CD4-positive, CD25-positive, alpha-beta regulatory T cell (primary cell): ENCODE results near the gene TAS1R1. TPM values are rescaled to one million over a fixed set of nuclear protein-coding genes. Genes with fewer than 3 reads are reported as not detected.

Experiments used
- ATAC-seq, 2 donors: fragments of 150-1000 bp; cut with Tn5 transposase; one replicate each; pipeline ENCODE4 v1.10.0; 2021; ENCODE audit warnings: low read depth in 2 of 2, moderate number of reproducible peaks in 2 of 2, moderate library complexity in 1 of 2
- DNase-seq, 3 donors: peaks; one replicate each; pipeline versions ENCODE4 v3.0.0 to v3.0.0-alpha.2; 2012 to 2022; ENCODE audit warnings: mixed read lengths in 1 of 3
- H3K27ac ChIP-seq: one replicate; pipeline ENCODE4 v1.7.0; 2013; ENCODE audit warnings: mild to moderate bottlenecking, low read length; ENCODE audit not compliant: insufficient read depth, poor library complexity, severe bottlenecking
- H3K27me3 ChIP-seq: one replicate; pipeline ENCODE4 v1.7.0; 2013; ENCODE audit warnings: low read length; ENCODE audit not compliant: control insufficient read depth, insufficient read depth
- H3K36me3 ChIP-seq: one replicate; pipeline ENCODE4 v1.7.0; 2013; ENCODE audit warnings: mild to moderate bottlenecking, low read length, moderate library complexity; ENCODE audit not compliant: control insufficient read depth, insufficient read depth
- H3K4me1 ChIP-seq: 2 replicates; pipeline ENCODE4 v1.7.0; 2013; ENCODE audit warnings: mild to moderate bottlenecking, low read length; ENCODE audit not compliant: insufficient read depth, control insufficient read depth, poor library complexity, severe bottlenecking
- H3K4me3 ChIP-seq: one replicate; pipeline ENCODE4 v1.7.0; 2013; ENCODE audit warnings: low read depth, mild to moderate bottlenecking, low read length, moderate library complexity
- H3K9me3 ChIP-seq, 2 experiments: 1 replicate in 1 of 2; 2 replicates in 1 of 2; pipeline ENCODE4 v1.7.0; 2013; ENCODE audit warnings: low read length in 2 of 2, mild to moderate bottlenecking in 1 of 2, moderate library complexity in 1 of 2; ENCODE audit not compliant: control insufficient read depth in 2 of 2
- H3K27ac Mint-ChIP-seq, 3 donors: one replicate each; pipeline ENCODE4 v1.8.0; 2020 to 2022; ENCODE audit warnings: mild to moderate bottlenecking in 3 of 3, mixed read lengths in 3 of 3, moderate library complexity in 2 of 3
- H3K27me3 Mint-ChIP-seq: one replicate; pipeline ENCODE4 v1.8.0; 2022; ENCODE audit warnings: mild to moderate bottlenecking, mixed read lengths
- H3K36me3 Mint-ChIP-seq: one replicate; pipeline ENCODE4 v1.8.0; 2020; ENCODE audit warnings: mixed read lengths
- H3K4me1 Mint-ChIP-seq, 4 donors: one replicate each; pipeline ENCODE4 v1.8.0; 2020 to 2022; ENCODE audit warnings: mixed read lengths in 4 of 4, mild to moderate bottlenecking in 1 of 4
- H3K4me3 Mint-ChIP-seq, 4 donors: one replicate each; pipeline ENCODE4 v1.8.0; 2020 to 2022; ENCODE audit warnings: mild to moderate bottlenecking in 4 of 4, mixed read lengths in 4 of 4, moderate library complexity in 3 of 4
- H3K9me3 Mint-ChIP-seq, 7 donors: one replicate each; pipeline ENCODE4 v1.8.0; 2020 to 2022; ENCODE audit warnings: mixed read lengths in 7 of 7, mild to moderate bottlenecking in 3 of 7, moderate library complexity in 2 of 7
- polyA plus RNA-seq, 4 donors: library from polyadenylated mRNA; unstranded; fragments of 300-500 nt; fragmentation: Illumina TruSeq; gene quantifications; one replicate each; pipeline ENCODE4 v1.2.3, GENCODE V29; 2021
- total RNA-seq: library from RNA; stranded (reverse); gene quantifications from one replicate; pipeline ENCODE4 v1.2.3, GENCODE V29; 2022

Gene TAS1R1
- total and polyA plus RNA-seq, 5 donors from 2014 or later: 0.09 TPM; not detected in 4

GRCh38 chr1:6613361-6614018 lies 58.4 kb downstream of the TAS1R1 start, which contains the start of gene PHF13:
PHF13 (plus strand) TSS chr1:6613731; CDS start chr1:6614067, 336 bp downstream.
- DNase-seq (peak; percentile 99), ATAC-seq (peak; percentile 97 to 98)
- Mint-ChIP-seq H3K27me3 (no peaks in the 10 kb centered on the region), H3K27ac (peak within 1 kb of the TSS; percentile 76 to 96 (median 95)), H3K4me1 (peaks cover 0 to 34% (median 20%) of the 10 kb centered on the region in 4 donors), H3K4me3 (peak within 1 kb of the TSS; percentile 94 to 99 (median 94)), H3K9me3 (no peaks in the 10 kb centered on the region), H3K36me3 (peaks cover 3% of the 10 kb centered on the region)
- Histone ChIP-seq H3K4me1 (peaks cover 16% of the 10 kb centered on the region), H3K4me3 (peak within 1 kb of the TSS; percentile 79), H3K27me3 (no peaks in the 10 kb centered on the region), H3K27ac (peak within 1 kb of the TSS; percentile 71), H3K36me3 (no peaks in the 10 kb centered on the region), H3K9me3 (no peaks in the 10 kb centered on the region)

GRCh38 chr1:6614019-6614928 lies 59.2 kb downstream of the TAS1R1 start:
- Mint-ChIP-seq H3K4me1 (peaks cover 0 to 35% (median 22%) of the 10 kb centered on the region in 4 donors), H3K4me3 (peak overlapping the region; percentile 7 to 94 (median 92)), H3K9me3 (no peaks in the 10 kb centered on the region), H3K27ac (no peak overlapping the region), H3K36me3 (peaks cover 3% of the 10 kb centered on the region), H3K27me3 (no peaks in the 10 kb centered on the region)
- no peaks in the 10 kb centered on the region for H3K9me3 ChIP-seq
- H3K27ac ChIP-seq: peak overlapping the region; percentile 71
- H3K36me3 ChIP-seq: no peaks in the 10 kb centered on the region
- H3K4me1 ChIP-seq: peaks cover 16% of the 10 kb centered on the region
- H3K4me3 ChIP-seq: no peak overlapping the region
- peak; percentile 38 to 66 (median 40) for DNase-seq
- no peaks in the 10 kb centered on the region for H3K27me3 ChIP-seq
- no peak for ATAC-seq

GRCh38 chr1:6614929-6615785 lies 60.0 kb downstream of the TAS1R1 start:
- Histone ChIP-seq H3K4me1 (peaks cover 16% of the 10 kb centered on the region), H3K4me3 (no peak overlapping the region), H3K27me3 (no peaks in the 10 kb centered on the region), H3K9me3 (no peaks in the 10 kb centered on the region), H3K36me3 (peaks cover 5% of the 10 kb centered on the region), H3K27ac (peak overlapping the region; percentile 71)
- Mint-ChIP-seq H3K9me3 (no peaks in the 10 kb centered on the region), H3K4me3 (peak overlapping the region; percentile 84 to 90 (median 88)), H3K36me3 (peaks cover 3% of the 10 kb centered on the region), H3K27ac (peak overlapping the region; percentile 11 to 64 (median 56)), H3K4me1 (peaks cover 0 to 35% (median 23%) of the 10 kb centered on the region in 4 donors), H3K27me3 (no peaks in the 10 kb centered on the region)
- DNase-seq: no peak
- no peak for ATAC-seq

DNA sequence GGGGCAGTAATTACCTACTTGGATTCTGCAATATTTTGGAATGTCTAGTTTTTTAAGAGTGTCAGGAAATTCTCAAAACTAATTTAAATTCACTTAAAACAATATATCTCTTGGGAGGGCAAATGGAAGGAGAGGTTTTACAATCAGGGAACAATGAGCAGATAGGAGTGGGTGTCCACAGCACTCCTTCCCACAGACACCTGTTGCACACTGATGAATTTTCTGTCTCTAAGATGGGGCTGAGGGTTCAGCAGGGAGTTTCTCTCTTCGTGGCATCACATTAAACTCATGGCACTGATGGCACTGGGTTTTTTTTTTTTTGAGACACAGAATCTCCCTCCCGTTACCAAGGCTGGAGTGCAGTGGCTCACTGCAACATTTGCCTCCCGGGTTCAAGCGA lies 63.9 kb downstream of the TAS1R1 start:
- peaks cover 0 to 21% (median 12%) of the 10 kb centered on the region in 4 donors for H3K4me1 Mint-ChIP-seq
- Histone ChIP-seq H3K36me3 (peaks cover 22% of the 10 kb centered on the region), H3K27ac (no peak overlapping the region), H3K4me3 (no peak overlapping the region), H3K4me1 (peaks cover 8% of the 10 kb centered on the region), H3K9me3 (no peaks in the 10 kb centered on the region), H3K27me3 (no peaks in the 10 kb centered on the region)
- H3K27ac Mint-ChIP-seq: no peak overlapping the region
- peaks cover 13% of the 10 kb centered on the region for H3K36me3 Mint-ChIP-seq
- DNase-seq: no peak
- no peak for ATAC-seq
- no peaks in the 10 kb centered on the region for H3K9me3 Mint-ChIP-seq
- peaks cover 4% of the 10 kb centered on the region for H3K27me3 Mint-ChIP-seq
- H3K4me3 Mint-ChIP-seq: peak overlapping the region in 2 of 4 donors; percentile 56 to 88

GRCh38 chr1:6621429-6622391 lies 66.6 kb downstream of the TAS1R1 start:
- ATAC-seq (no peak), DNase-seq (no peak)
- peaks cover 13% of the 10 kb centered on the region for H3K36me3 Mint-ChIP-seq
- Histone ChIP-seq H3K4me3 (no peak overlapping the region), H3K27ac (no peak overlapping the region), H3K36me3 (peaks cover 22% of the 10 kb centered on the region), H3K27me3 (no peaks in the 10 kb centered on the region), H3K9me3 (no peaks in the 10 kb centered on the region), H3K4me1 (peaks cover 16% of the 10 kb centered on the region)
- peaks cover 4% of the 10 kb centered on the region for H3K27me3 Mint-ChIP-seq
- H3K4me1 Mint-ChIP-seq: peaks cover 0 to 23% (median 13%) of the 10 kb centered on the region in 4 donors
- H3K27ac Mint-ChIP-seq: peak overlapping the region in 1 of 3 donors; percentile 38
- H3K4me3 Mint-ChIP-seq: no peak overlapping the region
- no peaks in the 10 kb centered on the region for H3K9me3 Mint-ChIP-seq

- H3K27me3 Mint-ChIP-seq: peaks cover 4% of the 10 kb centered on the region
- peak overlapping the region in 1 of 3 donors; percentile 23 for H3K27ac Mint-ChIP-seq
These were observed 67.5 kb downstream of the TAS1R1 start for GRCh38 chr1:6622396-6623152.

More at GRCh38 chr1:6622396-6623152, 67.5 kb downstream of the TAS1R1 start:
- H3K27me3 ChIP-seq: no peaks in the 10 kb centered on the region
- peaks cover 16% of the 10 kb centered on the region for H3K4me1 ChIP-seq
- H3K9me3 Mint-ChIP-seq: no peaks in the 10 kb centered on the region
- no peak overlapping the region for H3K27ac ChIP-seq
- peaks cover 22% of the 10 kb centered on the region for H3K36me3 ChIP-seq
- H3K4me3 ChIP-seq: no peak overlapping the region
- H3K36me3 Mint-ChIP-seq: peaks cover 13% of the 10 kb centered on the region
- peaks cover 3 to 29% (median 15%) of the 10 kb centered on the region in 4 donors for H3K4me1 Mint-ChIP-seq
- no peaks in the 10 kb centered on the region for H3K9me3 ChIP-seq
- H3K4me3 Mint-ChIP-seq: peak overlapping the region in 3 of 4 donors; percentile 36 to 52 (median 47)
- DNase-seq (no peak), ATAC-seq (no peak)
